ENCODE measurements around the gene EVX1. TPM values are rescaled to one million over a fixed set of nuclear protein-coding genes. Genes with fewer than 3 reads are reported as not detected.

The EVX1 gene
- total RNA-seq, 4 donors from 2014 or later, result not detected

GRCh38 chr7:27240015-27240731 lies 2.4 kb upstream of the EVX1 start:
- no peak for TF ChIP-seq CTCF (IDR thresholded peaks at IDR 0.05; ENCODE audit: low read depth)

- no peak for TF ChIP-seq CTCF (IDR thresholded peaks at IDR 0.05; ENCODE audit: low read depth)
These were observed 1.2 kb upstream of the EVX1 start for GRCh38 chr7:27241189-27242056.

- no peak for TF ChIP-seq CTCF (IDR thresholded peaks at IDR 0.05; ENCODE audit: low read depth)
These were observed 448 bp upstream of the EVX1 start for GRCh38 chr7:27242154-27242553.

- TF ChIP-seq CTCF (IDR thresholded peaks at IDR 0.05; ENCODE audit: low read depth), result no peak
These were observed 950 bp downstream of the EVX1 start for GRCh38 chr7:27243340-27244163.

- TF ChIP-seq CTCF (IDR thresholded peaks at IDR 0.05; ENCODE audit: low read depth), result no peak
These were observed 2.0 kb downstream of the EVX1 start for GRCh38 chr7:27244488-27245123.

- TF ChIP-seq CTCF (IDR thresholded peaks at IDR 0.05; ENCODE audit: low read depth), result no peak
These were observed 2.7 kb downstream of the EVX1 start for GRCh38 chr7:27245124-27245797.

Measured in subcutaneous adipose tissue (tissue), 4 donors.